GM12878 (cell line): ENCODE results near the gene ADGRD2. TPM values are rescaled to one million over a fixed set of nuclear protein-coding genes. Genes with fewer than 3 reads are reported as not detected.

Source experiments
- ATAC-seq: fragments of 200-7000 bp; cut with Tn5 transposase; 3 replicates; pipeline ENCODE4 v1.9.1; 2020; ENCODE audit warnings: mild to moderate bottlenecking, moderate library complexity
- BruUV-seq: library from RNA; stranded (reverse); fragments of 400-500 nt; replicated peaks from 2 replicates; lab custom pipeline; 2021; lab: Mats Ljungman, UMichigan
- CTCF ChIA-PET: fragments of 300-600 bp; sonication (Branson Sonifier 250); formaldehyde crosslinking; extraction: SDS; loops from one replicate; lab custom pipeline; 2021; ENCODE audit warnings: inconsistent platforms; lab: Yijun Ruan, JAX
- POLR2A ChIA-PET: fragments of 350-600 bp; formaldehyde crosslinking; extraction: SDS; loops from one replicate; lab custom pipeline; 2021; ENCODE audit warnings: inconsistent platforms; lab: Charles Lee
- RAD21 ChIA-PET: fragments of 300-600 bp; sonication (Branson Sonifier 250); formaldehyde crosslinking; loops from one replicate; lab custom pipeline; 2023; ENCODE audit warnings: antibody characterized with exemption; ENCODE audit not compliant: unreplicated experiment; lab: Charles Lee
- SMC1A ChIA-PET: fragments of 300-600 bp; sonication (Branson Sonifier 250); formaldehyde crosslinking; loops from one replicate; lab custom pipeline; 2023; ENCODE audit not compliant: unreplicated experiment, uncharacterized antibody; lab: Charles Lee
- DNase-seq: peaks from one replicate; pipeline ENCODE4 v3.0.0-alpha.2; 2011; ENCODE audit warnings: low read depth, low spot score
- FAIRE-seq: peaks from 3 replicates; lab custom pipeline; 2011; peaks lifted over from hg19 to GRCh38; lab: Jason Lieb, UNC
- H2AFZ ChIP-seq: 2 replicates; pipeline ENCODE4 v1.6.0; 2011; ENCODE audit warnings: low read depth, low read length, control low read depth; ENCODE audit not compliant: control insufficient read depth
- H3K27ac ChIP-seq: 2 replicates; pipeline ENCODE4 v1.5.1; 2011; ENCODE audit warnings: control low read depth; ENCODE audit not compliant: control insufficient read depth, insufficient read depth
- H3K27me3 ChIP-seq, 2 experiments: replicated peaks in 1 of 2; 2 replicates each; pipeline versions ENCODE4 v1.6.0 to v1.6.1; 2011; ENCODE audit warnings: low read length in 1 of 2; ENCODE audit not compliant: control insufficient read depth in 2 of 2, insufficient read depth in 2 of 2
- H3K36me3 ChIP-seq, 2 experiments: 2 replicates each; pipeline ENCODE4 v1.5.1; 2011; ENCODE audit warnings: low read length in 1 of 2; ENCODE audit not compliant: control insufficient read depth in 2 of 2, insufficient read depth in 2 of 2
- H3K4me1 ChIP-seq: 2 replicates; pipeline ENCODE4 v1.6.1; 2011; ENCODE audit warnings: mild to moderate bottlenecking, low read length, moderate library complexity, mixed read lengths; ENCODE audit not compliant: control insufficient read depth, insufficient read depth
- H3K4me2 ChIP-seq: 2 replicates; pipeline ENCODE4 v1.6.0; 2011; ENCODE audit warnings: control low read depth; ENCODE audit not compliant: control insufficient read depth, insufficient read depth
- H3K4me3 ChIP-seq: fragments of 200-600 bp; sonication (generic); 2 replicates; pipeline ENCODE4 v1.5.1; 2016
- H3K79me2 ChIP-seq: 2 replicates; pipeline ENCODE4 v1.6.0; 2011; ENCODE audit warnings: low read length; ENCODE audit not compliant: control insufficient read depth, insufficient read depth
- H3K9ac ChIP-seq: 2 replicates; pipeline ENCODE4 v1.8.0; 2011; ENCODE audit warnings: low read length, control low read depth, mixed read lengths; ENCODE audit not compliant: control insufficient read depth, insufficient read depth
- H3K9me3 ChIP-seq: replicated peaks from 3 replicates; pipeline ENCODE4 v1.5.1; 2011; ENCODE audit warnings: mild to moderate bottlenecking, low read length; ENCODE audit not compliant: control insufficient read depth, insufficient read depth
- H4K20me1 ChIP-seq: 2 replicates; pipeline ENCODE4 v1.6.0; 2011; ENCODE audit not compliant: control insufficient read depth, insufficient read depth
- ETV6 ChIP-seq, 2 experiments: fragments of 450-650 bp in 1 of 2; IDR thresholded peaks in 1 of 2; conservative IDR thresholded peaks in 1 of 2; 2 replicates each; pipeline ENCODE4 v1.6.1; 2014; ENCODE audit warnings: antibody characterized with exemption in 1 of 2, borderline replicate concordance in 1 of 2, low read depth in 1 of 2, mild to moderate bottlenecking in 1 of 2, moderate library complexity in 1 of 2
- JUND ChIP-seq: IDR thresholded peaks from 2 replicates; pipeline ENCODE4 v1.6.1; 2012; ENCODE audit warnings: low read depth, mild to moderate bottlenecking, low read length, improper control_type of control experiment, moderate library complexity
- KDM1A ChIP-seq: fragments of 200-600 bp; sonication (generic); IDR thresholded peaks from 2 replicates; pipeline ENCODE4 v1.6.1; 2016; ENCODE audit warnings: borderline replicate concordance
- MYB ChIP-seq: fragments of 150-350 bp; IDR thresholded peaks from 2 replicates; pipeline ENCODE4 v1.6.1; 2014; ENCODE audit warnings: mild to moderate bottlenecking, low read depth, low read length, borderline replicate concordance
- NFIC ChIP-seq: IDR thresholded peaks from 2 replicates; pipeline ENCODE4 v1.6.1; 2012; ENCODE audit warnings: low read depth, mild to moderate bottlenecking, inconsistent platforms, low read length, moderate library complexity
- NFXL1 ChIP-seq: fragments of 450-650 bp; IDR thresholded peaks from 2 replicates; pipeline ENCODE4 v1.6.1; 2017; ENCODE audit warnings: antibody characterized with exemption, mild to moderate bottlenecking, borderline replicate concordance
- NR2C2 ChIP-seq: IDR thresholded peaks from 2 replicates; pipeline ENCODE4 v1.6.1; 2011; ENCODE audit warnings: borderline replicate concordance, low read depth; ENCODE audit not compliant: control insufficient read depth, insufficient read length
- RBBP5 ChIP-seq: fragments of 200-600 bp; sonication (generic); conservative IDR thresholded peaks from 2 replicates; pipeline ENCODE4 v1.6.1; 2016
- SMAD5 ChIP-seq: IDR thresholded peaks from 2 replicates; pipeline ENCODE4 v1.6.1; 2016; ENCODE audit warnings: antibody characterized with exemption, low read depth
- SP1 ChIP-seq: IDR thresholded peaks from one replicate; pipeline ENCODE4 v1.6.1; 2011; ENCODE audit warnings: low read depth, low read length
- TCF12 ChIP-seq: IDR thresholded peaks from 2 replicates; pipeline ENCODE4 v1.6.1; 2011; ENCODE audit warnings: low read depth, mild to moderate bottlenecking, low read length
- TCF7 ChIP-seq: IDR thresholded peaks from 2 replicates; pipeline ENCODE4 v1.6.1; 2014; ENCODE audit warnings: antibody characterized with exemption, borderline replicate concordance
- ZNF274 ChIP-seq: IDR thresholded peaks from one replicate; pipeline ENCODE4 v1.8.0; 2011; ENCODE audit not compliant: insufficient read length, insufficient read depth
- WGBS: methylation state at CpG from one replicate; pipeline ENCODE4 v1.1.6; 2016; ENCODE audit warnings: low lambda C conversion rate; ENCODE audit not compliant: insufficient replicate concordance, insufficient coverage; ENCODE audit errors: missing lambda C conversion rate; 5-methylcytosine and 5-hydroxymethylcytosine counted together
- in situ Hi-C: fragments of 300-500 bp; cut with MboI; formaldehyde crosslinking; loops from 9 replicates; pipeline ENCODE4 v1.14.3; 2018; ENCODE audit warnings: mixed read lengths
- intact Hi-C: fragments of 100-400 bp; cut with micrococcal nuclease; formaldehyde crosslinking; loops from one replicate; pipeline ENCODE4 v1.14.2; 2022; ENCODE audit not compliant: unreplicated experiment
- polyA plus RNA-seq, 11 experiments: library from polyadenylated mRNA; depleted of rRNA in 4 of 11; unstranded in 6 of 11; stranded (reverse) in 5 of 11; fragments of >200 nt; fragmentation: Nextera tagmentation in 4 of 11; fragmentation: Illumina TruSeq in 1 of 11; extraction: Ambion mirVana in 4 of 11; extraction: Trizol in 1 of 11; gene quantifications; 1 replicate in 1 of 11; 2 replicates in 10 of 11; pipeline versions ENCODE4 v1.2.1 to v1.2.3, GENCODE V29; 2011 to 2016; ENCODE audit warnings: inconsistent platforms in 2 of 11, missing spikeins in 2 of 11, low read depth in 1 of 11
- total RNA-seq, 4 experiments: library from RNA; depleted of rRNA in 3 of 4; stranded (reverse); fragments of >200 nt in 3 of 4; fragmentation: Illumina TruSeq in 1 of 4; extraction: Trizol in 1 of 4; gene quantifications; 2 replicates each; pipeline versions ENCODE4 v1.2.1 to v1.2.3, GENCODE V29; 2013 to 2021
- TF ChIP-seq, protein P1 (sequence below): fragments of 450-650 bp; IDR thresholded peaks from 2 replicates; pipeline ENCODE4 v1.6.1; 2017; ENCODE audit warnings: borderline replicate concordance
- TF ChIP-seq, protein P2 (sequence below): IDR thresholded peaks from 2 replicates; pipeline ENCODE4 v1.6.1; 2012; ENCODE audit warnings: mild to moderate bottlenecking, low read depth, low read length
- TF ChIP-seq, protein P3 (sequence below): IDR thresholded peaks from 2 replicates; pipeline ENCODE4 v1.6.1; 2012; ENCODE audit warnings: low read depth, low read length, improper control_type of control experiment

ADGRD2 gene
- total and polyA plus RNA-seq, 10 of the 15 experiments (the other 5 are each of a cell fraction or from before 2014, with no cell fraction given): not detected

DNA sequence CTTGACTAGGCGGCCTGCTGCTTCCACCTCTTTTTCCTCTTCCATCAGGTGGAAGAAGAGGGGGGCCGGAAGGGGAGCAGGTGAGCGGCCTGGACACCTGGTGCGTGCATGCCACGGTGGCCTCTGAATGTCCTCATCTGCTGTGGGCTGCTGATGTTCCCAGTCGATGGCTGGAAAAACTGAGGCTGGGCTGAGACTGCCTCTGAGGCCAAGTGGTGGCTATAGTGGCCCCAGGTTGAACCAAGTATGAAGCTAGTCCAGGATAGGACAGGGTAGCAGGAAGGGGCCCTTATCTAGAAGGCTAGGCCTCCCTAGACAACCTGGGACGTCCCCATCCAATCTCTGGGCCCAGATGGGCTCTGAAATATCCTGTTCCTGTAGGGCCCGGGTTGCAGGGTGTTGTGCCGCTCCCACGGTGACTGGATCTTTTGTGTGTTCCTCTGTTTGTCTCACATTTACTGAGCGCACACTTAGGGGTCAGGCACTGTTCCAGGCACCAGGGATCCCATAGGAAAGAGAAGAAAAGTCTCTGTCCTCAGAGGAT is 57.7 kb downstream of the ADGRD2 start:
- RAD21 ChIA-PET: no interaction called here
- H3K27ac ChIP-seq: no peak overlapping the region
- DNase-seq: no peak
- H3K9ac ChIP-seq: no peak overlapping the region
- intact Hi-C loops: no loop called here
- in situ Hi-C loops: no loop called here
- H3K36me3 ChIP-seq: no peaks in the 10 kb centered on the region
- no peak for FAIRE-seq
- H3K4me2 ChIP-seq: no peak overlapping the region
- POLR2A ChIA-PET: no interaction called here
- H3K4me1 ChIP-seq: no peaks in the 10 kb centered on the region
- H3K4me3 ChIP-seq: no peak overlapping the region
- H3K79me2 ChIP-seq: no peaks in the 10 kb centered on the region
- CTCF ChIA-PET: no interaction called here
- WGBS: 60% methylated on average over 10 of the region's 11 CpGs
- H4K20me1 ChIP-seq: no peaks in the 10 kb centered on the region
- SMC1A ChIA-PET: no interaction called here
- peaks cover 7 to 9% of the 10 kb centered on the region in 2 experiments; a peak in 3 of 4 replicates for H3K27me3 ChIP-seq
- ATAC-seq: no peak
- no peaks in the 10 kb centered on the region for H3K9me3 ChIP-seq
- TF ChIP-seq NFXL1 (no peak), ETV6 (conservative IDR thresholded peaks at IDR 0.05 in 1 of 2, IDR thresholded peaks at IDR 0.05 in 1 of 2; ENCODE audit: borderline replicate concordance in 1 of 2, low read depth in 1 of 2) (no peak), TCF12 (no peak), SP1 (no peak), JUND (no peak), TCF7 (no peak), RBBP5 (no peak), NR2C2 (no peak), KDM1A (no peak), SMAD5 (no peak), NFIC (no peak), ZNF274 (no peak), MYB (no peak)
- TF ChIP-seq, protein P1, sequence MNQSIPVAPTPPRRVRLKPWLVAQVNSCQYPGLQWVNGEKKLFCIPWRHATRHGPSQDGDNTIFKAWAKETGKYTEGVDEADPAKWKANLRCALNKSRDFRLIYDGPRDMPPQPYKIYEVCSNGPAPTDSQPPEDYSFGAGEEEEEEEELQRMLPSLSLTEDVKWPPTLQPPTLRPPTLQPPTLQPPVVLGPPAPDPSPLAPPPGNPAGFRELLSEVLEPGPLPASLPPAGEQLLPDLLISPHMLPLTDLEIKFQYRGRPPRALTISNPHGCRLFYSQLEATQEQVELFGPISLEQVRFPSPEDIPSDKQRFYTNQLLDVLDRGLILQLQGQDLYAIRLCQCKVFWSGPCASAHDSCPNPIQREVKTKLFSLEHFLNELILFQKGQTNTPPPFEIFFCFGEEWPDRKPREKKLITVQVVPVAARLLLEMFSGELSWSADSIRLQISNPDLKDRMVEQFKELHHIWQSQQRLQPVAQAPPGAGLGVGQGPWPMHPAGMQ: no peak
- TF ChIP-seq, protein P2, sequence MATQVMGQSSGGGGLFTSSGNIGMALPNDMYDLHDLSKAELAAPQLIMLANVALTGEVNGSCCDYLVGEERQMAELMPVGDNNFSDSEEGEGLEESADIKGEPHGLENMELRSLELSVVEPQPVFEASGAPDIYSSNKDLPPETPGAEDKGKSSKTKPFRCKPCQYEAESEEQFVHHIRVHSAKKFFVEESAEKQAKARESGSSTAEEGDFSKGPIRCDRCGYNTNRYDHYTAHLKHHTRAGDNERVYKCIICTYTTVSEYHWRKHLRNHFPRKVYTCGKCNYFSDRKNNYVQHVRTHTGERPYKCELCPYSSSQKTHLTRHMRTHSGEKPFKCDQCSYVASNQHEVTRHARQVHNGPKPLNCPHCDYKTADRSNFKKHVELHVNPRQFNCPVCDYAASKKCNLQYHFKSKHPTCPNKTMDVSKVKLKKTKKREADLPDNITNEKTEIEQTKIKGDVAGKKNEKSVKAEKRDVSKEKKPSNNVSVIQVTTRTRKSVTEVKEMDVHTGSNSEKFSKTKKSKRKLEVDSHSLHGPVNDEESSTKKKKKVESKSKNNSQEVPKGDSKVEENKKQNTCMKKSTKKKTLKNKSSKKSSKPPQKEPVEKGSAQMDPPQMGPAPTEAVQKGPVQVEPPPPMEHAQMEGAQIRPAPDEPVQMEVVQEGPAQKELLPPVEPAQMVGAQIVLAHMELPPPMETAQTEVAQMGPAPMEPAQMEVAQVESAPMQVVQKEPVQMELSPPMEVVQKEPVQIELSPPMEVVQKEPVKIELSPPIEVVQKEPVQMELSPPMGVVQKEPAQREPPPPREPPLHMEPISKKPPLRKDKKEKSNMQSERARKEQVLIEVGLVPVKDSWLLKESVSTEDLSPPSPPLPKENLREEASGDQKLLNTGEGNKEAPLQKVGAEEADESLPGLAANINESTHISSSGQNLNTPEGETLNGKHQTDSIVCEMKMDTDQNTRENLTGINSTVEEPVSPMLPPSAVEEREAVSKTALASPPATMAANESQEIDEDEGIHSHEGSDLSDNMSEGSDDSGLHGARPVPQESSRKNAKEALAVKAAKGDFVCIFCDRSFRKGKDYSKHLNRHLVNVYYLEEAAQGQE: no peak
- TF ChIP-seq, protein P3, sequence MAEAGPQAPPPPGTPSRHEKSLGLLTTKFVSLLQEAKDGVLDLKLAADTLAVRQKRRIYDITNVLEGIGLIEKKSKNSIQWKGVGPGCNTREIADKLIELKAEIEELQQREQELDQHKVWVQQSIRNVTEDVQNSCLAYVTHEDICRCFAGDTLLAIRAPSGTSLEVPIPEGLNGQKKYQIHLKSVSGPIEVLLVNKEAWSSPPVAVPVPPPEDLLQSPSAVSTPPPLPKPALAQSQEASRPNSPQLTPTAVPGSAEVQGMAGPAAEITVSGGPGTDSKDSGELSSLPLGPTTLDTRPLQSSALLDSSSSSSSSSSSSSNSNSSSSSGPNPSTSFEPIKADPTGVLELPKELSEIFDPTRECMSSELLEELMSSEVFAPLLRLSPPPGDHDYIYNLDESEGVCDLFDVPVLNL: no peak
- TF ChIP-seq, all 136 proteins: peak for 0
- no peak overlapping the region for H2AFZ ChIP-seq
- BruUV-seq: no TSS peak
